ENCODE measurements around the gene RCSD1. TPM values are rescaled to one million over a fixed set of nuclear protein-coding genes. Genes with fewer than 3 reads are reported as not detected.

Gene RCSD1
- total and polyA plus RNA-seq, 10 of the 15 experiments (the other 5 are each of a cell fraction or from before 2014, with no cell fraction given) = 11.4 to 78.3 (median 71.6) TPM

- no peak for TF ChIP-seq E2F8 (IDR thresholded peaks at IDR 0.05; ENCODE audit: low read depth, partially characterized antibody)
- no peak for TF ChIP-seq NKRF (conservative IDR thresholded peaks at IDR 0.05)
- TF ChIP-seq SKIL (IDR thresholded peaks at IDR 0.05; ENCODE audit: low read depth, poor library complexity, severe bottlenecking) = no peak
- peak; percentile 91 for TF ChIP-seq ATF7 (IDR thresholded peaks at IDR 0.05; ENCODE audit: low read depth)
- TF ChIP-seq MYB (IDR thresholded peaks at IDR 0.05; ENCODE audit: borderline replicate concordance, low read depth, low read length) = no peak
- TF ChIP-seq ATF2 (IDR thresholded peaks at IDR 0.05; ENCODE audit: low read length) = peak; percentile 53; the same call in 1 of the 2 replicates
- no peak for TF ChIP-seq NRF1 (conservative IDR thresholded peaks at IDR 0.05; ENCODE audit: low read depth, low read length)
- TF ChIP-seq KDM1A (IDR thresholded peaks at IDR 0.05; ENCODE audit: borderline replicate concordance) = no peak
- TF ChIP-seq IKZF1 (conservative IDR thresholded peaks at IDR 0.05) = peak; percentile 32; the same call in 1 of the 2 replicates
- no peak for TF ChIP-seq CHD1 (IDR thresholded peaks at IDR 0.05; ENCODE audit: low read depth, low read length)
- TF ChIP-seq SPI1 (IDR thresholded peaks at IDR 0.05; ENCODE audit: borderline replicate concordance, insufficient read depth, low read depth, low read length) = no peak
- 0 out of 2 replicates have a peak, but pooled peaks have one; percentile 48 for TF ChIP-seq ZBED1 (IDR thresholded peaks at IDR 0.05; ENCODE audit: borderline replicate concordance)
- TF ChIP-seq STAT3 (IDR thresholded peaks at IDR 0.05; ENCODE audit: low read depth, low read length) = no peak
- TF ChIP-seq YY1 (IDR thresholded peaks at IDR 0.05; ENCODE audit: low read depth, low read length) = 0 out of 2 replicates have a peak, but pooled peaks have one; percentile 22
- TF ChIP-seq MEF2A (IDR thresholded peaks at IDR 0.05; ENCODE audit: insufficient read depth, low read depth, low read length) = no peak
- no peak for TF ChIP-seq ZZZ3 (IDR thresholded peaks at IDR 0.05; ENCODE audit: control insufficient read depth, insufficient read length, low read depth)
- no peak for TF ChIP-seq IRF3 (IDR thresholded peaks at IDR 0.05)
- TF ChIP-seq ZNF274 (IDR thresholded peaks at IDR 0.05; ENCODE audit: insufficient read depth, insufficient read length) = no peak
- no peak for TF ChIP-seq STAT1 (conservative IDR thresholded peaks at IDR 0.05)
These were observed 30.0 kb upstream of the RCSD1 start (continued) for GRCh38 chr1:167599957-167600581.

All from GM12878 (cell line).